DOHH2 (cell line): ENCODE measurements around the gene LSS.
"Not testable (repeated sequence)": the region's sequence is repeated elsewhere in the genome, so short reads cannot be mapped to it uniquely, and the experiment has no call there.

Experiments used
- EZH2phosphoT487 ChIP-seq: fragments of 200-600 bp; sonication (generic); IDR thresholded peaks from 2 replicates; pipeline ENCODE4 v1.6.1; 2017; ENCODE audit warnings: borderline replicate concordance, mild to moderate bottlenecking, antibody characterized with exemption, low read length, moderate library complexity, mixed read lengths
- TF ChIP-seq, protein P1 (sequence below): fragments of 200-600 bp; sonication (generic); IDR thresholded peaks from one replicate; pipeline ENCODE4 v1.5.1; 2014; ENCODE audit warnings: antibody characterized with exemption, mild to moderate bottlenecking, low read depth, low read length; ENCODE audit not compliant: poor library complexity, severe bottlenecking

DNA sequence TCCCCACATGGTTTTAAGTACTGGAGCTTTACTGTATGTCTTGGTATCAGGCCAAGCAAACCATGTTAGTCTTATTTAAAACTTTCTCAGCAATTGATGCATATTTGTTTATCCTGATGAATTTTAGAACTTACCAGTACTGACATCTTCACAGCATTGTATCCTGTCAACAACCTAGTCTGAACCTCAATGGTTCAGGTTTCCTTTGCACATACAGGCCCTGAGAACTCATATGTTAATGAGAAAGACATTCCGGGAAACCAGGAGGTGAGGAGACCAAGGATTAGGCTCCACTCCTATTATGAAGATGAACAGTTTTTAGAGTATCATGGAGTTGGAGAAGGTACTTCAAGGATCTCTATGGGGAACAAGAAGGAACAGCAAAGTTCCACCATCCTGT is 13.0 kb upstream of the LSS start:
- TF ChIP-seq, protein P1, sequence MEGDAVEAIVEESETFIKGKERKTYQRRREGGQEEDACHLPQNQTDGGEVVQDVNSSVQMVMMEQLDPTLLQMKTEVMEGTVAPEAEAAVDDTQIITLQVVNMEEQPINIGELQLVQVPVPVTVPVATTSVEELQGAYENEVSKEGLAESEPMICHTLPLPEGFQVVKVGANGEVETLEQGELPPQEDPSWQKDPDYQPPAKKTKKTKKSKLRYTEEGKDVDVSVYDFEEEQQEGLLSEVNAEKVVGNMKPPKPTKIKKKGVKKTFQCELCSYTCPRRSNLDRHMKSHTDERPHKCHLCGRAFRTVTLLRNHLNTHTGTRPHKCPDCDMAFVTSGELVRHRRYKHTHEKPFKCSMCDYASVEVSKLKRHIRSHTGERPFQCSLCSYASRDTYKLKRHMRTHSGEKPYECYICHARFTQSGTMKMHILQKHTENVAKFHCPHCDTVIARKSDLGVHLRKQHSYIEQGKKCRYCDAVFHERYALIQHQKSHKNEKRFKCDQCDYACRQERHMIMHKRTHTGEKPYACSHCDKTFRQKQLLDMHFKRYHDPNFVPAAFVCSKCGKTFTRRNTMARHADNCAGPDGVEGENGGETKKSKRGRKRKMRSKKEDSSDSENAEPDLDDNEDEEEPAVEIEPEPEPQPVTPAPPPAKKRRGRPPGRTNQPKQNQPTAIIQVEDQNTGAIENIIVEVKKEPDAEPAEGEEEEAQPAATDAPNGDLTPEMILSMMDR, result not testable (repeated sequence)
- TF ChIP-seq EZH2phosphoT487, result not testable (repeated sequence)
